Astrocyte of the cerebellum (primary cell): Measurements from ENCODE around the gene UNC5CL.

ENCODE experiments used
- DNase-seq: peaks from one replicate; pipeline ENCODE4 v3.0.0-alpha.2; 2011; ENCODE audit warnings: low read depth
- H3K4me3 ChIP-seq: 2 replicates; pipeline ENCODE4 v1.5.1; 2011; ENCODE audit warnings: mild to moderate bottlenecking, low read depth, low read length, moderate library complexity
- CTCF ChIP-seq: IDR thresholded peaks from 2 replicates; pipeline ENCODE4 v1.5.1; 2012; ENCODE audit warnings: low read length, low read depth, moderate library complexity, mild to moderate bottlenecking; ENCODE audit errors: missing control alignments
- in situ Hi-C: cut with HindIII; loops from 2 replicates; pipeline ENCODE4 v1.10.0; 2017; ENCODE audit warnings: low sequenced_read_pairs

UNC5CL gene

GRCh38 chr6:41073203-41073967 lies 34.4 kb upstream of the UNC5CL start:
- in situ Hi-C loops: loop anchor here (25.0 kb wide), 1 partner anchor 1711 kb away; no protein-coding TSS in a partner anchor
- peak; percentile 50 for DNase-seq
- H3K4me3 ChIP-seq: peak overlapping the region; percentile 88
- TF ChIP-seq CTCF: peak; percentile 36

- in situ Hi-C loops: loop anchor here (25.0 kb wide), 1 partner anchor 1711 kb away; no protein-coding TSS in a partner anchor
- no peak for DNase-seq
- no peak for TF ChIP-seq CTCF
- H3K4me3 ChIP-seq: peak within 1 kb of the TSS; percentile 88
Observed at GRCh38 chr6:41072836-41073202, 33.8 kb upstream of the UNC5CL start, which contains the start of gene NFYA. Gene NFYA (plus strand): TSS chr6:41072974. CDS start chr6:41079090, 6,116 bp downstream.

- peak within 1 kb of the TSS; percentile 88 for H3K4me3 ChIP-seq
- in situ Hi-C loops: loop anchor here (25.0 kb wide), 1 partner anchor 1710 kb away; no protein-coding TSS in a partner anchor
- no peak for TF ChIP-seq CTCF
- peak; percentile 99 for DNase-seq
Observed at GRCh38 chr6:41071923-41072835, 33.2 kb upstream of the UNC5CL start, which contains the start of gene OARD1. Gene OARD1 (minus strand): TSS chr6:41072356. CDS start chr6:41071634, 722 bp downstream.

- no peak for DNase-seq
- in situ Hi-C loops: loop anchor here (25.0 kb wide), 1 partner anchor 1709 kb away; no protein-coding TSS in a partner anchor
- no peak for TF ChIP-seq CTCF
- H3K4me3 ChIP-seq: peak overlapping the region; percentile 88
Observed at GRCh38 chr6:41071501-41071922, 32.5 kb upstream of the UNC5CL start.

GRCh38 chr6:41066867-41067304 lies 27.9 kb upstream of the UNC5CL start:
- H3K4me3 ChIP-seq: no peak overlapping the region
- peak; percentile 76 for DNase-seq
- TF ChIP-seq CTCF: peak; percentile 78
- in situ Hi-C loops: loop anchor here (25.0 kb wide), 1 partner anchor 1705 kb away; no protein-coding TSS in a partner anchor

GRCh38 chr6:41065550-41066026 lies 26.6 kb upstream of the UNC5CL start:
- no peak overlapping the region for H3K4me3 ChIP-seq
- no peak for DNase-seq
- no peak for TF ChIP-seq CTCF
- in situ Hi-C loops: loop anchor here (25.0 kb wide), 1 partner anchor 1703 kb away; no protein-coding TSS in a partner anchor
